ENCODE measurements around the gene ARHGAP26.

DNA sequence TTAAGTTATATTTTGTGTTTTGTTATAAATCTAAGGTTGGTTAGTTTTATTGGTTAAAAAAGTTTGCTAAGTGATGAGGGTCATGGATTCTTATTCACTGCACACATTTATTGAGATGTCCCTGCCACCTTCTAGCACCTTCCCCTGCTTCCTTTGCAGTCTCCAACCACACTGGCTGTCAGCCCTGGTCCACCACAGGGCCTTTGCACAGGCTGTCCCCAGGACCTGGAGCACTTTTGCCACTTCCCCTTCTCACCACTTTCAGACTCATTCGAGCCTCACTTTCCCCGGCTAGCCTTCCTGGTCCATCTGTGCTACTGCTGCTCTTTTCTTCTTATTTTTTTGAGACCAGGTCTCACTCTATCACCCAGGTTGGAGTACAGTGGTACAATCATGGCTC, 45.3 kb downstream of the ARHGAP26 start:
- TF ChIP-seq, protein P1, sequence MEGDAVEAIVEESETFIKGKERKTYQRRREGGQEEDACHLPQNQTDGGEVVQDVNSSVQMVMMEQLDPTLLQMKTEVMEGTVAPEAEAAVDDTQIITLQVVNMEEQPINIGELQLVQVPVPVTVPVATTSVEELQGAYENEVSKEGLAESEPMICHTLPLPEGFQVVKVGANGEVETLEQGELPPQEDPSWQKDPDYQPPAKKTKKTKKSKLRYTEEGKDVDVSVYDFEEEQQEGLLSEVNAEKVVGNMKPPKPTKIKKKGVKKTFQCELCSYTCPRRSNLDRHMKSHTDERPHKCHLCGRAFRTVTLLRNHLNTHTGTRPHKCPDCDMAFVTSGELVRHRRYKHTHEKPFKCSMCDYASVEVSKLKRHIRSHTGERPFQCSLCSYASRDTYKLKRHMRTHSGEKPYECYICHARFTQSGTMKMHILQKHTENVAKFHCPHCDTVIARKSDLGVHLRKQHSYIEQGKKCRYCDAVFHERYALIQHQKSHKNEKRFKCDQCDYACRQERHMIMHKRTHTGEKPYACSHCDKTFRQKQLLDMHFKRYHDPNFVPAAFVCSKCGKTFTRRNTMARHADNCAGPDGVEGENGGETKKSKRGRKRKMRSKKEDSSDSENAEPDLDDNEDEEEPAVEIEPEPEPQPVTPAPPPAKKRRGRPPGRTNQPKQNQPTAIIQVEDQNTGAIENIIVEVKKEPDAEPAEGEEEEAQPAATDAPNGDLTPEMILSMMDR (IDR thresholded peaks at IDR 0.05) = no peak
- TF ChIP-seq POLR2AphosphoS5 (IDR thresholded peaks at IDR 0.05; ENCODE audit: low read depth, low read length) = no peak
- TF ChIP-seq, protein P2, sequence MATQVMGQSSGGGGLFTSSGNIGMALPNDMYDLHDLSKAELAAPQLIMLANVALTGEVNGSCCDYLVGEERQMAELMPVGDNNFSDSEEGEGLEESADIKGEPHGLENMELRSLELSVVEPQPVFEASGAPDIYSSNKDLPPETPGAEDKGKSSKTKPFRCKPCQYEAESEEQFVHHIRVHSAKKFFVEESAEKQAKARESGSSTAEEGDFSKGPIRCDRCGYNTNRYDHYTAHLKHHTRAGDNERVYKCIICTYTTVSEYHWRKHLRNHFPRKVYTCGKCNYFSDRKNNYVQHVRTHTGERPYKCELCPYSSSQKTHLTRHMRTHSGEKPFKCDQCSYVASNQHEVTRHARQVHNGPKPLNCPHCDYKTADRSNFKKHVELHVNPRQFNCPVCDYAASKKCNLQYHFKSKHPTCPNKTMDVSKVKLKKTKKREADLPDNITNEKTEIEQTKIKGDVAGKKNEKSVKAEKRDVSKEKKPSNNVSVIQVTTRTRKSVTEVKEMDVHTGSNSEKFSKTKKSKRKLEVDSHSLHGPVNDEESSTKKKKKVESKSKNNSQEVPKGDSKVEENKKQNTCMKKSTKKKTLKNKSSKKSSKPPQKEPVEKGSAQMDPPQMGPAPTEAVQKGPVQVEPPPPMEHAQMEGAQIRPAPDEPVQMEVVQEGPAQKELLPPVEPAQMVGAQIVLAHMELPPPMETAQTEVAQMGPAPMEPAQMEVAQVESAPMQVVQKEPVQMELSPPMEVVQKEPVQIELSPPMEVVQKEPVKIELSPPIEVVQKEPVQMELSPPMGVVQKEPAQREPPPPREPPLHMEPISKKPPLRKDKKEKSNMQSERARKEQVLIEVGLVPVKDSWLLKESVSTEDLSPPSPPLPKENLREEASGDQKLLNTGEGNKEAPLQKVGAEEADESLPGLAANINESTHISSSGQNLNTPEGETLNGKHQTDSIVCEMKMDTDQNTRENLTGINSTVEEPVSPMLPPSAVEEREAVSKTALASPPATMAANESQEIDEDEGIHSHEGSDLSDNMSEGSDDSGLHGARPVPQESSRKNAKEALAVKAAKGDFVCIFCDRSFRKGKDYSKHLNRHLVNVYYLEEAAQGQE (IDR thresholded peaks at IDR 0.05; ENCODE audit: insufficient read depth in 1 of 2, low read depth in 2 of 2, low read length in 1 of 2) = no peak
